ENCODE data around the gene MGA.

Gene MGA

GRCh38 chr15:41660235-41661077, at the start of gene MGA:
Gene MGA, plus strand, starts transcription at chr15:41660405.
- peak; percentile 93 for DNase-seq (ENCODE audit: low spot score)

GRCh38 chr15:41620536-41621199, 39.5 kb upstream of the MGA start:
- no peak for DNase-seq (ENCODE audit: low spot score)

GRCh38 chr15:41621200-41622193, 38.7 kb upstream of the MGA start:
- DNase-seq (ENCODE audit: low spot score) = peak; percentile 91

GRCh38 chr15:41622901-41623300, 37.3 kb upstream of the MGA start:
- DNase-seq (ENCODE audit: low spot score) = no peak

GRCh38 chr15:41627203-41627602, 33.0 kb upstream of the MGA start:
- no peak for DNase-seq (ENCODE audit: low spot score)

GRCh38 chr15:41629463-41629862, 30.7 kb upstream of the MGA start:
- no peak for DNase-seq (ENCODE audit: low spot score)

DNA sequence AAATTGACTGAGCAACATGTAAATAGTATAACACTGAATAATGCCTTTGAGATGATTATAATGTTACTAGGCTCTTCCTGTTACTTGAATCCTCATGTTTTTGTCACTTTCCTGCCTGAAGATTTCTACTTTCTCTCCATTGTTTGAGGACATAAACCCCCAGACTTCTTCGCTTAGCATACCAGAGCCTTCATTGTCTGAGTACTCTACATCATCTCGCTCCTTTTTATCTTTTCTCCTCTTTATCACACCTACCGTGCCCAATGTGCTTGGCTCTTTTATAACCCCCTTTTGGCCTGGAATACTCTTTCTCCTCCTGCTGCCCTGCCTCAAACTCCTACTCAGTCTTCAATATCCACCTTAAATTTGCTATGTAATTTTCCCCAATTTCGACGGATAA, 30.3 kb upstream of the MGA start:
- no peak for DNase-seq (ENCODE audit: low spot score)

- no peak for DNase-seq (ENCODE audit: low spot score)
Observed at GRCh38 chr15:41630616-41631217, 29.5 kb upstream of the MGA start.

GRCh38 chr15:41631880-41632470, 28.2 kb upstream of the MGA start:
- no peak for DNase-seq (ENCODE audit: low spot score)

DNA sequence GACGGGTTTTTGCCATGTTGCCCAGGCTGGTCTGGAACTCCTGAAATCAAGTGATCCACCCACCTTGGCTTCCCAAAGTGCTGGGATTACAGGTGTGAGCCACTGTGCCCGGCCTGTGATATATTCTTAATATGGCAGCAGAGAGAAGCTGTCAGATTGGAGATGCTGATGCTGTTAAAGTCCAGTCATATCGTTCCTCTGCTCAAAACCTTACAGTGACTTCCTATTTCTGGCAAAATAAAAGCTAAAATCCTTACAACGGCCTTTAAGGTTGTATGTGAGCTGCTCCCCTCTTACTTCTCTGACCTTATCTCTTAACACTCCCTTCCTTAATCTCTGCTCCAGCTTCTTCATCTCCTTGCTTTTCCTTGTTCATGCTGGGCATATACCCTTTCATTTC, 26.6 kb upstream of the MGA start:
- DNase-seq (ENCODE audit: low spot score) = no peak

- DNase-seq (ENCODE audit: low spot score) = no peak
Observed at GRCh38 chr15:41634072-41634626, 26.1 kb upstream of the MGA start.

DNA sequence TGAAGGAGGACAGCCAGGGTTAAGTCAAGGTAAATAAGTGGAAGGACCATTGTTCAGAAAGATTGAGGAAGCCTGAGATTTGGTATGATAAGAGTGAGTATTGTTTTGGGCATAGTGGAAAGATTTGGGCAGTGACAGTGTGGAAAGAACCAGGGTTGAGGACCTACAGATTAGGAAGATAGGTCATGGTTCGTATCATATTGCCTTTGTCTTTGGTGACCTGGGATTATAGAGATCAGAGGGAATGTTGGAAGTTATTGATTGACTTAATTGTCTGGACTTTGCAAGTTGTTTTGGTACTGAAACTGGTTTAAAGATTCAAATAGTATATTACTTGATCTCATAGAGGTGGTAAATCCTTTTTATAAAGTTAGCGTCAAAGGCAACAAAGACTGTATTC, 23.1 kb upstream of the MGA start:
- no peak for DNase-seq (ENCODE audit: low spot score)

DNA sequence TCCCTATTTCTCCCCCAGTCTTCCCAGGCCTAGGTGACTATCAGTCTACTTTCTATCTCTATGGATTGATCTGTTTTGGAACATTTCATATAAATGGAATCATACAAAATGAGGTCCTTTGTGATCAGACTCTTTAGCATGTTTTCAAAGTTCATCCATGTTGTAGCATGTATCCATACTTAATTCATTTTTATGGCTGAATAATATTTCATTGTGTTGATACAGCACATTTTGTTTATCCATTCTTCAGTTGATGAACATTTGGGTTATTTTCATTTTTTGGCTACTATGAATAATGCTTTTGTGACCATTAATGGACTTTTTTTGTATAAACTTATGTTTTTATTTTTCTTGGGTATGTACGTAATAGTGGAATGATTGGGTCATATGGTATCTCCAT, 19.2 kb upstream of the MGA start:
- no peak for DNase-seq (ENCODE audit: low spot score)

DNA sequence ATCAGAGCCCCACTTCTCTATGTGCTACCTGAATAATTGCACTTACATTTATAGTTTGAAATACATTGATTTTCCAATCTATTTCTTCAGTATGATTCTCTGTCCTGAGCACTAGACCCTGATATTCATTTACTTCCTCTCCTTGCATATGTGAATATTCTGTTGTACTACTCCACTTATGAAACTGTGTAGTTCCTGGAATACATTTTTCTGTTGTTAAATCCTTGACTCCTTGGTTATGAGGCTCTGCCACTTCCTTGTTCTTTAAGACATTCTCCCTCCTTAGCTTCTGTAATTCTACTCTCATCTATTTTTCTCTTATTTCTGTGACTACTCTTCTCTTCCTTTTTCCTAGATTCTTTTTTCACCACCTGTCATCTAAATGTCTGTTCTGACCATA, 12.9 kb upstream of the MGA start:
- no peak for DNase-seq (ENCODE audit: low spot score)

GRCh38 chr15:41648097-41648496, 12.1 kb upstream of the MGA start:
- DNase-seq (ENCODE audit: low spot score) = no peak

DNA sequence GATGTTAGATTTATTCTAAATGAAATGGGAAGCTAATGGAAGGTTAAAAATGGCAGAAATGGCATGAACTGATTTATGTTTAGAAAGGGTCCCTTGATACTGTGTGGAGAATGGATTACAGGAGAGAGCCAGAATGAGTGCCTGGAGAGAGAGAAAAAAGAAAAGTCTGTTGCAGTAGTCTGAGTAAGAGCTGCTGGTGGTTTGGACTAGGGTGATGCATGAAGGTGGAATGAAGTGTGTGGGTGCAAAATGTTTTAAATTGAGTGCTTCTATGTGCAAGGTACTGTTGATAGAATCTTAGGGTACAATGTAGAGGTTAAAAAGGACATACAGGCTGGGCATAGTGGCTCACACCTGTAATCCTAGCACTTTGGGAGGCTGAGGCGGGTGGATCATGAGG, 11.4 kb upstream of the MGA start:
- DNase-seq (ENCODE audit: low spot score) = peak; percentile 59

- no peak for DNase-seq (ENCODE audit: low spot score)
Observed at GRCh38 chr15:41650806-41651205, 9.4 kb upstream of the MGA start.

- DNase-seq (ENCODE audit: low spot score) = no peak
Observed at GRCh38 chr15:41651373-41651772, 8.8 kb upstream of the MGA start.

GRCh38 chr15:41653760-41654159, 6.4 kb upstream of the MGA start:
- no peak for DNase-seq (ENCODE audit: low spot score)

DNA sequence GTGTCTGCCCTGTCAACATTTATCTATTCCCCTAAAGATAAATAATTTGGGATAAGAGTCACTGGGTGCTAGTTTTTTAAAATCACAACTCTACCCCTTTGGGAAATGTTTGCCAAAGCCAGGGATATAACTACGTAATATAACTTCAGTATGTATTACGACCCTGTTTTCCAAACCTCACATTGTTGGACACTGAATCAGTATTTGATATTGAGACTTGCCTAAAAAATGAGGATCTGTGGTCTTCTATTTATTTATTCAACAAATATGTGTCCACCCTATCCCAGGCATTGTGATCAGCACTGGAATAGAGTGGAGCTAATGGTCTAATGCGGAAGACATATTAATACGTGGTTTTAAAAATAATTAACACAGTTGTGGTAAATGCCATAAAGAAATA, 4.5 kb upstream of the MGA start:
- DNase-seq (ENCODE audit: low spot score) = no peak

- DNase-seq (ENCODE audit: low spot score) = no peak
Observed at GRCh38 chr15:41656188-41656587, 4.0 kb upstream of the MGA start.
